H1 (cell line): ENCODE data around the gene ZNF614. TPM values are rescaled to one million over a fixed set of nuclear protein-coding genes. Genes with fewer than 3 reads are reported as not detected.
"Not testable (repeated sequence)": the region's sequence is repeated elsewhere in the genome, so short reads cannot be mapped to it uniquely, and the experiment has no call there.

Source experiments
- CTCF ChIA-PET: fragments of 300-600 bp; sonication (Branson Sonifier 250); formaldehyde crosslinking; loops from one replicate; lab custom pipeline; 2021; ENCODE audit not compliant: partially characterized antibody; lab: Charles Lee
- POLR2A ChIA-PET: fragments of 300-600 bp; sonication (Branson Sonifier 250); formaldehyde crosslinking; loops from one replicate; lab custom pipeline; 2021; ENCODE audit warnings: inconsistent platforms; ENCODE audit not compliant: partially characterized antibody; lab: Charles Lee
- DNase-seq, 2 experiments: peaks; one replicate each; pipeline versions ENCODE4 v3.0.0 to v3.0.0-alpha.2; 2010 to 2022; ENCODE audit warnings: low spot score in 2 of 2, low read depth in 1 of 2, mixed read lengths in 1 of 2
- FAIRE-seq: peaks from 2 replicates; lab custom pipeline; 2011; peaks lifted over from hg19 to GRCh38; lab: Jason Lieb, UNC
- H2AFZ ChIP-seq: 2 replicates; pipeline ENCODE4 v1.8.1; 2012; ENCODE audit warnings: low read length, inconsistent platforms
- H2AK5ac ChIP-seq: 2 replicates; pipeline ENCODE4 v1.6.1; 2013; ENCODE audit warnings: low read depth, low read length
- H2BK120ac ChIP-seq: replicated peaks from 2 replicates; pipeline ENCODE3; 2013; ENCODE audit warnings: low read depth, low read length, inconsistent platforms
- H2BK12ac ChIP-seq: 2 replicates; pipeline ENCODE4 v1.6.1; 2013; ENCODE audit warnings: low read depth, low read length
- H2BK15ac ChIP-seq: 2 replicates; pipeline ENCODE4 v1.6.1; 2013; ENCODE audit warnings: low read length
- H2BK20ac ChIP-seq: 2 replicates; pipeline ENCODE4 v1.6.1; 2013; ENCODE audit warnings: low read length
- H2BK5ac ChIP-seq: 2 replicates; pipeline ENCODE4 v1.6.1; 2013; ENCODE audit warnings: low read depth, low read length
- H3K14ac ChIP-seq: 2 replicates; pipeline ENCODE4 v1.6.1; 2013; ENCODE audit warnings: inconsistent platforms; ENCODE audit not compliant: insufficient read length
- H3K18ac ChIP-seq: 2 replicates; pipeline ENCODE4 v1.6.1; 2013; ENCODE audit warnings: low read length; ENCODE audit errors: extremely low read depth
- H3K23ac ChIP-seq: 2 replicates; pipeline ENCODE4 v1.6.1; 2013; ENCODE audit warnings: inconsistent platforms; ENCODE audit not compliant: insufficient read length
- H3K23me2 ChIP-seq: 2 replicates; pipeline ENCODE4 v1.6.1; 2013; ENCODE audit warnings: low read depth, low read length
- H3K27ac ChIP-seq: 2 replicates; pipeline ENCODE4 v1.6.1; 2011; ENCODE audit warnings: low read depth, low read length, inconsistent platforms
- H3K27me3 ChIP-seq, 4 experiments: replicated peaks in 1 of 4; 1 replicate in 1 of 4; 2 replicates in 3 of 4; pipeline versions ENCODE4 v1.6.1 to v1.8.1; 2011 to 2013; ENCODE audit warnings: low read length in 3 of 4, mild to moderate bottlenecking in 3 of 4, inconsistent platforms in 2 of 4, mixed read lengths in 2 of 4, moderate library complexity in 1 of 4; ENCODE audit not compliant: control insufficient read depth in 3 of 4, insufficient read depth in 3 of 4; ENCODE audit errors: extremely low read depth in 1 of 4
- H3K36me3 ChIP-seq, 4 experiments: 2 replicates each; pipeline versions ENCODE4 v1.6.1 to v1.8.1; 2011 to 2013; ENCODE audit warnings: mild to moderate bottlenecking in 4 of 4, low read length in 3 of 4, moderate library complexity in 2 of 4, control low read depth in 1 of 4, inconsistent platforms in 1 of 4; ENCODE audit not compliant: insufficient read depth in 4 of 4, control insufficient read depth in 2 of 4
- H3K4ac ChIP-seq: replicated peaks from 2 replicates; pipeline ENCODE3; 2013; ENCODE audit warnings: low read length, low read depth, mixed read lengths, inconsistent platforms; ENCODE audit not compliant: insufficient read length
- H3K4me1 ChIP-seq, 4 experiments: replicated peaks in 1 of 4; 1 replicate in 1 of 4; 2 replicates in 3 of 4; pipeline versions ENCODE4 v1.6.1 to v1.8.1; 2011 to 2013; ENCODE audit warnings: low read length in 3 of 4, inconsistent platforms in 2 of 4, mixed read lengths in 1 of 4; ENCODE audit not compliant: insufficient read depth in 4 of 4, control insufficient read depth in 3 of 4
- H3K4me2 ChIP-seq, 2 experiments: 2 replicates each; pipeline versions ENCODE4 v1.6.1 to v1.8.1; 2011 to 2013; ENCODE audit warnings: low read depth in 2 of 2, low read length in 2 of 2, control low read depth in 1 of 2, inconsistent platforms in 1 of 2, mild to moderate bottlenecking in 1 of 2; ENCODE audit not compliant: insufficient read depth in 1 of 2
- H3K4me3 ChIP-seq, 4 experiments: fragments of 200-600, 300-600 bp in 1 of 4; sonication (generic), shearing (Covaris generic), sonication (Bioruptor Twin) in 1 of 4; 2 replicates each; pipeline versions ENCODE4 v1.5.1 to v1.8.1; 2011 to 2016; ENCODE audit warnings: low read length in 4 of 4, low read depth in 3 of 4, control low read depth in 2 of 4, inconsistent platforms in 2 of 4, mild to moderate bottlenecking in 2 of 4, mixed read lengths in 1 of 4, moderate library complexity in 1 of 4; ENCODE audit not compliant: insufficient read depth in 2 of 4; ENCODE audit errors: extremely low read depth in 1 of 4
- H3K56ac ChIP-seq: replicated peaks from 2 replicates; pipeline ENCODE3; 2013; ENCODE audit warnings: low read depth, mild to moderate bottlenecking, mixed read lengths, low read length, inconsistent platforms; ENCODE audit not compliant: insufficient read length
- H3K79me1 ChIP-seq: 2 replicates; pipeline ENCODE4 v1.6.1; 2013; ENCODE audit warnings: low read depth, low read length, control low read depth
- H3K79me2 ChIP-seq, 2 experiments: 2 replicates each; pipeline versions ENCODE4 v1.6.1 to v1.8.1; 2012 to 2013; ENCODE audit warnings: low read length in 2 of 2, mild to moderate bottlenecking in 2 of 2, inconsistent platforms in 1 of 2; ENCODE audit not compliant: insufficient read depth in 2 of 2, control insufficient read depth in 1 of 2
- H3K9ac ChIP-seq, 4 experiments: replicated peaks in 1 of 4; 1 replicate in 1 of 4; 2 replicates in 3 of 4; pipeline versions ENCODE4 v1.6.1 to v1.8.1; 2011 to 2013; ENCODE audit warnings: low read depth in 3 of 4, low read length in 3 of 4, control low read depth in 2 of 4, mild to moderate bottlenecking in 2 of 4, moderate library complexity in 2 of 4, inconsistent platforms in 1 of 4; ENCODE audit errors: extremely low read depth in 1 of 4
- H3K9me3 ChIP-seq, 2 experiments: 2 replicates each; pipeline versions ENCODE4 v1.6.1 to v1.8.1; 2012 to 2013; ENCODE audit warnings: mild to moderate bottlenecking in 2 of 2, moderate library complexity in 2 of 2, control low read depth in 1 of 2, inconsistent platforms in 1 of 2, low read depth in 1 of 2, low read length in 1 of 2, mixed read lengths in 1 of 2; ENCODE audit not compliant: insufficient read depth in 2 of 2
- H4K20me1 ChIP-seq, 2 experiments: replicated peaks in 1 of 2; 2 replicates each; pipeline versions ENCODE3 to v1.8.1; 2011 to 2013; ENCODE audit warnings: inconsistent platforms in 2 of 2, low read length in 2 of 2, mild to moderate bottlenecking in 1 of 2; ENCODE audit not compliant: insufficient read depth in 2 of 2, control insufficient read depth in 1 of 2
- H4K5ac ChIP-seq: 2 replicates; pipeline ENCODE4 v1.6.1; 2013; ENCODE audit warnings: low read length, low read depth, mixed read lengths, inconsistent platforms; ENCODE audit not compliant: insufficient read length
- H4K8ac ChIP-seq: 2 replicates; pipeline ENCODE4 v1.8.0; 2013; ENCODE audit warnings: mild to moderate bottlenecking, moderate library complexity, low read length, inconsistent platforms; ENCODE audit not compliant: insufficient read depth; ENCODE audit errors: extremely low read depth
- H4K91ac ChIP-seq: replicated peaks from 2 replicates; pipeline ENCODE3; 2013; ENCODE audit warnings: low read length, mixed read lengths, inconsistent platforms; ENCODE audit not compliant: insufficient read length
- WGBS, 2 experiments: shearing (Covaris generic) in 1 of 2; methylation state at CpG; one replicate each; pipeline versions ENCODE4 v1.1.6 to v1.1.7; 2013 to 2015; ENCODE audit warnings: low lambda C conversion rate in 2 of 2, mixed read lengths in 2 of 2, inconsistent platforms in 1 of 2, low coverage in 1 of 2, missing lambda C conversion rate in 1 of 2; ENCODE audit not compliant: insufficient replicate concordance in 2 of 2, insufficient coverage in 1 of 2, insufficient read length in 1 of 2; ENCODE audit errors: extremely low coverage in 1 of 2, missing lambda C conversion rate in 1 of 2; 5-methylcytosine and 5-hydroxymethylcytosine counted together
- polyA plus RNA-seq, 7 experiments: library from polyadenylated mRNA; depleted of rRNA in 3 of 7; stranded (reverse) in 5 of 7; unstranded in 2 of 7; fragments of >200 nt in 5 of 7; fragments of 200-250 nt in 2 of 7; gene quantifications; 1 replicate in 5 of 7; 2 replicates in 1 of 7; 4 replicates in 1 of 7; pipeline versions ENCODE4 v1.2.1 to v1.2.3, GENCODE V29; 2011 to 2013; ENCODE audit warnings: missing spikeins in 2 of 7, mixed read lengths in 2 of 7
- total RNA-seq: library from RNA; stranded (reverse); fragmentation: NEBNext Ultra II Directional; extraction: Animal tissue kit (Norgen Biotek cat#: 25700); gene quantifications from 2 replicates; pipeline ENCODE4 v1.2.1, GENCODE V29; 2021

Gene ZNF614
- total and polyA plus RNA-seq, 2 of the 8 experiments (the other 6 are each of a cell fraction or from before 2014, with no cell fraction given): 4.7 to 18.7 TPM

GRCh38 chr19:52024478-52024877, 3.7 kb downstream of the ZNF614 start:
- H3K14ac ChIP-seq, CTCF ChIA-PET, H3K23me2 ChIP-seq, H3K79me1 ChIP-seq, H2BK15ac ChIP-seq, H2BK20ac ChIP-seq, FAIRE-seq, H2AFZ ChIP-seq, POLR2A ChIA-PET, H3K9ac ChIP-seq, H3K27me3 ChIP-seq, H4K20me1 ChIP-seq, H4K91ac ChIP-seq, H3K56ac ChIP-seq, H3K9me3 ChIP-seq, H3K4me3 ChIP-seq, H3K27ac ChIP-seq, H3K4ac ChIP-seq, H2BK120ac ChIP-seq, H3K4me2 ChIP-seq, H3K18ac ChIP-seq, H2BK12ac ChIP-seq, H2AK5ac ChIP-seq, DNase-seq, H4K5ac ChIP-seq, H4K8ac ChIP-seq, H2BK5ac ChIP-seq, H3K4me1 ChIP-seq, H3K23ac ChIP-seq: not testable (repeated sequence)
- 89% methylated on average over 4 of the region's 4 CpGs; no CpG with 5 or more reads in 1 of the 2 experiments for WGBS, 2 experiments
- peaks cover 0 to 46% of the 10 kb centered on the region in 2 experiments; a peak in 3 of 4 replicates for H3K79me2 ChIP-seq
- H3K36me3 ChIP-seq: peaks cover 11 to 62% (median 41%) of the 10 kb centered on the region in 4 experiments
